Breast epithelium (tissue), 3 donors: ENCODE measurements around the gene TMEM255B.

Experiments used
- POLR2A ChIP-seq: fragments of 450-650 bp; IDR thresholded peaks from one replicate; pipeline ENCODE4 v1.6.1; 2016; ENCODE audit warnings: antibody characterized with exemption, mild to moderate bottlenecking, moderate library complexity
- TF ChIP-seq, protein P1 (sequence below), 3 donors: fragments of 450-650 bp; IDR thresholded peaks; one replicate each; pipeline ENCODE4 v1.5.1; 2016 to 2017; ENCODE audit warnings: antibody characterized with exemption in 3 of 3, mild to moderate bottlenecking in 3 of 3, moderate library complexity in 3 of 3

DNA sequence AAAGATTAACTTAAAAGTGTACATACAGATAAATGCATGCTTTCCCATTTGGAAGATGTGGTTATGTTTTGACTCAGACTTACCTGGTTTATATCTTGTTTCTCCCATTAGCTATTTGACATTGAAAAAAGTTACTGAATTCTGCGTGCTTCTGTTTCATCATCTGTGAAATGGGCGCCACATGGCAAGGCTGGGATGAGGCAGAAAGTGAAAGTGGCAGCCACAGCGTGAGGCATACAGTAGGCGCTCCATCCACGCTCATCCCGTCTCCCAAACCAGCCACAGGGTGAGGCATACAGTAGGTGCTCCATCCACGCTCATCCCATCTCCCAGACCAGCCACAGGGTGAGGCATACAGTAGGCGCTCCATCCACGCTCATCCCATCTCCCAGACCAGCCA is 14.0 kb upstream of the TMEM255B start:
- TF ChIP-seq, protein P1, sequence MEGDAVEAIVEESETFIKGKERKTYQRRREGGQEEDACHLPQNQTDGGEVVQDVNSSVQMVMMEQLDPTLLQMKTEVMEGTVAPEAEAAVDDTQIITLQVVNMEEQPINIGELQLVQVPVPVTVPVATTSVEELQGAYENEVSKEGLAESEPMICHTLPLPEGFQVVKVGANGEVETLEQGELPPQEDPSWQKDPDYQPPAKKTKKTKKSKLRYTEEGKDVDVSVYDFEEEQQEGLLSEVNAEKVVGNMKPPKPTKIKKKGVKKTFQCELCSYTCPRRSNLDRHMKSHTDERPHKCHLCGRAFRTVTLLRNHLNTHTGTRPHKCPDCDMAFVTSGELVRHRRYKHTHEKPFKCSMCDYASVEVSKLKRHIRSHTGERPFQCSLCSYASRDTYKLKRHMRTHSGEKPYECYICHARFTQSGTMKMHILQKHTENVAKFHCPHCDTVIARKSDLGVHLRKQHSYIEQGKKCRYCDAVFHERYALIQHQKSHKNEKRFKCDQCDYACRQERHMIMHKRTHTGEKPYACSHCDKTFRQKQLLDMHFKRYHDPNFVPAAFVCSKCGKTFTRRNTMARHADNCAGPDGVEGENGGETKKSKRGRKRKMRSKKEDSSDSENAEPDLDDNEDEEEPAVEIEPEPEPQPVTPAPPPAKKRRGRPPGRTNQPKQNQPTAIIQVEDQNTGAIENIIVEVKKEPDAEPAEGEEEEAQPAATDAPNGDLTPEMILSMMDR (IDR thresholded peaks at IDR 0.05), result no peak
- TF ChIP-seq POLR2A, result no peak
